Measurements from ENCODE around the gene CHPT1. TPM values are rescaled to one million over a fixed set of nuclear protein-coding genes. Genes with fewer than 3 reads are reported as not detected.

CHPT1 gene
- total and polyA plus RNA-seq, 2 experiments from 2014 or later, result 22.2 to 23.0 TPM

DNA sequence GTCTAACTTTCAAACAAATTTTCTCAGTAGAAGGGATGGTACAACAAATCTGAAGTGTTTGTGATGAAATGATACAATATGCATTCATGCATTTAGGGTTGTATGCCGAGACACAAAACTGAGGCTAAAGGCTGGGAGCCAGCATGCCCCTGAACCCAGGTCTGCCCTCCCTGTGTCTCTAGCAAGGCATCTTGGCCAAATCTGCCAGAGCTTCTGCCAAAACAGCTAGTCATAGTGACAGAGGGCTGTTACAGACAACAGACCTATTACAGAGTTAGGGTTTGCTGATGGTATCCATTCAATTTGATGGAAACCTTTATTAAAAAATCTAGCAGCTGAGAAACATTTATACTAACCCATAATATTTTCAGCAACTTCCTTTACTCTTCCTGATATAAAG lies 11.3 kb upstream of the CHPT1 start:
- Mint-ChIP-seq H3K27ac (no peak overlapping the region), H3K4me3 (no peak overlapping the region), H3K4me1 (peaks cover 9% of the 10 kb centered on the region; the same call in 2 of the 3 replicates), H3K36me3 (ENCODE audit: low read depth) (no peaks in the 10 kb centered on the region), H3K9me3 (no peaks in the 10 kb centered on the region), H3K27me3 (ENCODE audit: insufficient read depth, low read depth, poor library complexity) (no peaks in the 10 kb centered on the region)
- no peaks in the 10 kb centered on the region for H4K20me1 ChIP-seq (replicated peaks; ENCODE audit: insufficient read depth)
- H2AFZ ChIP-seq, result no peak overlapping the region; the same call in 1 of the 2 replicates
- no peak overlapping the region for H3K4me2 ChIP-seq
- peaks cover 20% of the 10 kb centered on the region for H3K4me1 ChIP-seq (ENCODE audit: insufficient read depth)
- H3K79me2 ChIP-seq (replicated peaks; ENCODE audit: insufficient read depth), result no peaks in the 10 kb centered on the region
- TF ChIP-seq, protein P1, sequence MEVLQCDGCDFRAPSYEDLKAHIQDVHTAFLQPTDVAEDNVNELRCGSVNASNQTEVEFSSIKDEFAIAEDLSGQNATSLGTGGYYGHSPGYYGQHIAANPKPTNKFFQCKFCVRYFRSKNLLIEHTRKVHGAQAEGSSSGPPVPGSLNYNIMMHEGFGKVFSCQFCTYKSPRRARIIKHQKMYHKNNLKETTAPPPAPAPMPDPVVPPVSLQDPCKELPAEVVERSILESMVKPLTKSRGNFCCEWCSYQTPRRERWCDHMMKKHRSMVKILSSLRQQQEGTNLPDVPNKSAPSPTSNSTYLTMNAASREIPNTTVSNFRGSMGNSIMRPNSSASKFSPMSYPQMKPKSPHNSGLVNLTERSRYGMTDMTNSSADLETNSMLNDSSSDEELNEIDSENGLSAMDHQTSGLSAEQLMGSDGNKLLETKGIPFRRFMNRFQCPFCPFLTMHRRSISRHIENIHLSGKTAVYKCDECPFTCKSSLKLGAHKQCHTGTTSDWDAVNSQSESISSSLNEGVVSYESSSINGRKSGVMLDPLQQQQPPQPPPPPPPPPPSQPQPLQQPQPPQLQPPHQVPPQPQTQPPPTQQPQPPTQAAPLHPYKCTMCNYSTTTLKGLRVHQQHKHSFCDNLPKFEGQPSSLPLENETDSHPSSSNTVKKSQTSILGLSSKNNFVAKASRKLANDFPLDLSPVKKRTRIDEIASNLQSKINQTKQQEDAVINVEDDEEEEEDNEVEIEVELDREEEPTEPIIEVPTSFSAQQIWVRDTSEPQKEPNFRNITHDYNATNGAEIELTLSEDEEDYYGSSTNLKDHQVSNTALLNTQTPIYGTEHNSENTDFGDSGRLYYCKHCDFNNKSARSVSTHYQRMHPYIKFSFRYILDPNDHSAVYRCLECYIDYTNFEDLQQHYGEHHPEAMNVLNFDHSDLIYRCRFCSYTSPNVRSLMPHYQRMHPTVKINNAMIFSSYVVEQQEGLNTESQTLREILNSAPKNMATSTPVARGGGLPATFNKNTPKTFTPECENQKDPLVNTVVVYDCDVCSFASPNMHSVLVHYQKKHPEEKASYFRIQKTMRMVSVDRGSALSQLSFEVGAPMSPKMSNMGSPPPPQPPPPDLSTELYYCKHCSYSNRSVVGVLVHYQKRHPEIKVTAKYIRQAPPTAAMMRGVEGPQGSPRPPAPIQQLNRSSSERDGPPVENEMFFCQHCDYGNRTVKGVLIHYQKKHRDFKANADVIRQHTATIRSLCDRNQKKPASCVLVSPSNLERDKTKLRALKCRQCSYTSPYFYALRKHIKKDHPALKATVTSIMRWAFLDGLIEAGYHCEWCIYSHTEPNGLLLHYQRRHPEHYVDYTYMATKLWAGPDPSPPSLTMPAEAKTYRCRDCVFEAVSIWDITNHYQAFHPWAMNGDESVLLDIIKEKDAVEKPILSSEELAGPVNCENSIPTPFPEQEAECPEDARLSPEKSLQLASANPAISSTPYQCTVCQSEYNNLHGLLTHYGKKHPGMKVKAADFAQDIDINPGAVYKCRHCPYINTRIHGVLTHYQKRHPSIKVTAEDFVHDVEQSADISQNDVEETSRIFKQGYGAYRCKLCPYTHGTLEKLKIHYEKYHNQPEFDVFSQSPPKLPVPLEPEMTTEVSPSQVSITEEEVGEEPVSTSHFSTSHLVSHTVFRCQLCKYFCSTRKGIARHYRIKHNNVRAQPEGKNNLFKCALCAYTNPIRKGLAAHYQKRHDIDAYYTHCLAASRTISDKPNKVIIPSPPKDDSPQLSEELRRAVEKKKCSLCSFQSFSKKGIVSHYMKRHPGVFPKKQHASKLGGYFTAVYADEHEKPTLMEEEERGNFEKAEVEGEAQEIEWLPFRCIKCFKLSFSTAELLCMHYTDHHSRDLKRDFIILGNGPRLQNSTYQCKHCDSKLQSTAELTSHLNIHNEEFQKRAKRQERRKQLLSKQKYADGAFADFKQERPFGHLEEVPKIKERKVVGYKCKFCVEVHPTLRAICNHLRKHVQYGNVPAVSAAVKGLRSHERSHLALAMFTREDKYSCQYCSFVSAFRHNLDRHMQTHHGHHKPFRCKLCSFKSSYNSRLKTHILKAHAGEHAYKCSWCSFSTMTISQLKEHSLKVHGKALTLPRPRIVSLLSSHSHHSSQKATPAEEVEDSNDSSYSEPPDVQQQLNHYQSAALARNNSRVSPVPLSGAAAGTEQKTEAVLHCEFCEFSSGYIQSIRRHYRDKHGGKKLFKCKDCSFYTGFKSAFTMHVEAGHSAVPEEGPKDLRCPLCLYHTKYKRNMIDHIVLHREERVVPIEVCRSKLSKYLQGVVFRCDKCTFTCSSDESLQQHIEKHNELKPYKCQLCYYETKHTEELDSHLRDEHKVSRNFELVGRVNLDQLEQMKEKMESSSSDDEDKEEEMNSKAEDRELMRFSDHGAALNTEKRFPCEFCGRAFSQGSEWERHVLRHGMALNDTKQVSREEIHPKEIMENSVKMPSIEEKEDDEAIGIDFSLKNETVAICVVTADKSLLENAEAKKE (CRISPR knock-in tag; IDR thresholded peaks at IDR 0.05), result no peak
- TF ChIP-seq NANOG (IDR thresholded peaks at IDR 0.05; ENCODE audit: borderline replicate concordance) (no peak), POLR2AphosphoS5 (IDR thresholded peaks at IDR 0.05; ENCODE audit: low read depth) (no peak), CREB1 (CRISPR knock-in tag; IDR thresholded peaks at IDR 0.05; ENCODE audit: low read depth) (no peak), JUNB (IDR thresholded peaks at IDR 0.05; ENCODE audit: unreplicated experiment) (no peak), ZNF114 (CRISPR knock-in tag; IDR thresholded peaks at IDR 0.05) (no peak), STAT1 (IDR thresholded peaks at IDR 0.05; ENCODE audit: unreplicated experiment) (no peak), EZH2phosphoT487 (IDR thresholded peaks at IDR 0.05; ENCODE audit: unreplicated experiment) (no peak), EZH2 (IDR thresholded peaks at IDR 0.05; ENCODE audit: low read depth, unreplicated experiment) (no peak), ZNF331 (CRISPR knock-in tag; IDR thresholded peaks at IDR 0.05; ENCODE audit: low read depth) (no peak)
- TF ChIP-seq, protein P2, sequence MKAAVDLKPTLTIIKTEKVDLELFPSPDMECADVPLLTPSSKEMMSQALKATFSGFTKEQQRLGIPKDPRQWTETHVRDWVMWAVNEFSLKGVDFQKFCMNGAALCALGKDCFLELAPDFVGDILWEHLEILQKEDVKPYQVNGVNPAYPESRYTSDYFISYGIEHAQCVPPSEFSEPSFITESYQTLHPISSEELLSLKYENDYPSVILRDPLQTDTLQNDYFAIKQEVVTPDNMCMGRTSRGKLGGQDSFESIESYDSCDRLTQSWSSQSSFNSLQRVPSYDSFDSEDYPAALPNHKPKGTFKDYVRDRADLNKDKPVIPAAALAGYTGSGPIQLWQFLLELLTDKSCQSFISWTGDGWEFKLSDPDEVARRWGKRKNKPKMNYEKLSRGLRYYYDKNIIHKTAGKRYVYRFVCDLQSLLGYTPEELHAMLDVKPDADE (IDR thresholded peaks at IDR 0.05), result no peak
- TF ChIP-seq, protein P3, sequence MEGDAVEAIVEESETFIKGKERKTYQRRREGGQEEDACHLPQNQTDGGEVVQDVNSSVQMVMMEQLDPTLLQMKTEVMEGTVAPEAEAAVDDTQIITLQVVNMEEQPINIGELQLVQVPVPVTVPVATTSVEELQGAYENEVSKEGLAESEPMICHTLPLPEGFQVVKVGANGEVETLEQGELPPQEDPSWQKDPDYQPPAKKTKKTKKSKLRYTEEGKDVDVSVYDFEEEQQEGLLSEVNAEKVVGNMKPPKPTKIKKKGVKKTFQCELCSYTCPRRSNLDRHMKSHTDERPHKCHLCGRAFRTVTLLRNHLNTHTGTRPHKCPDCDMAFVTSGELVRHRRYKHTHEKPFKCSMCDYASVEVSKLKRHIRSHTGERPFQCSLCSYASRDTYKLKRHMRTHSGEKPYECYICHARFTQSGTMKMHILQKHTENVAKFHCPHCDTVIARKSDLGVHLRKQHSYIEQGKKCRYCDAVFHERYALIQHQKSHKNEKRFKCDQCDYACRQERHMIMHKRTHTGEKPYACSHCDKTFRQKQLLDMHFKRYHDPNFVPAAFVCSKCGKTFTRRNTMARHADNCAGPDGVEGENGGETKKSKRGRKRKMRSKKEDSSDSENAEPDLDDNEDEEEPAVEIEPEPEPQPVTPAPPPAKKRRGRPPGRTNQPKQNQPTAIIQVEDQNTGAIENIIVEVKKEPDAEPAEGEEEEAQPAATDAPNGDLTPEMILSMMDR (conservative IDR thresholded peaks at IDR 0.05; ENCODE audit: low read depth in 2 of 2), result no peak
- TF ChIP-seq, protein P4, sequence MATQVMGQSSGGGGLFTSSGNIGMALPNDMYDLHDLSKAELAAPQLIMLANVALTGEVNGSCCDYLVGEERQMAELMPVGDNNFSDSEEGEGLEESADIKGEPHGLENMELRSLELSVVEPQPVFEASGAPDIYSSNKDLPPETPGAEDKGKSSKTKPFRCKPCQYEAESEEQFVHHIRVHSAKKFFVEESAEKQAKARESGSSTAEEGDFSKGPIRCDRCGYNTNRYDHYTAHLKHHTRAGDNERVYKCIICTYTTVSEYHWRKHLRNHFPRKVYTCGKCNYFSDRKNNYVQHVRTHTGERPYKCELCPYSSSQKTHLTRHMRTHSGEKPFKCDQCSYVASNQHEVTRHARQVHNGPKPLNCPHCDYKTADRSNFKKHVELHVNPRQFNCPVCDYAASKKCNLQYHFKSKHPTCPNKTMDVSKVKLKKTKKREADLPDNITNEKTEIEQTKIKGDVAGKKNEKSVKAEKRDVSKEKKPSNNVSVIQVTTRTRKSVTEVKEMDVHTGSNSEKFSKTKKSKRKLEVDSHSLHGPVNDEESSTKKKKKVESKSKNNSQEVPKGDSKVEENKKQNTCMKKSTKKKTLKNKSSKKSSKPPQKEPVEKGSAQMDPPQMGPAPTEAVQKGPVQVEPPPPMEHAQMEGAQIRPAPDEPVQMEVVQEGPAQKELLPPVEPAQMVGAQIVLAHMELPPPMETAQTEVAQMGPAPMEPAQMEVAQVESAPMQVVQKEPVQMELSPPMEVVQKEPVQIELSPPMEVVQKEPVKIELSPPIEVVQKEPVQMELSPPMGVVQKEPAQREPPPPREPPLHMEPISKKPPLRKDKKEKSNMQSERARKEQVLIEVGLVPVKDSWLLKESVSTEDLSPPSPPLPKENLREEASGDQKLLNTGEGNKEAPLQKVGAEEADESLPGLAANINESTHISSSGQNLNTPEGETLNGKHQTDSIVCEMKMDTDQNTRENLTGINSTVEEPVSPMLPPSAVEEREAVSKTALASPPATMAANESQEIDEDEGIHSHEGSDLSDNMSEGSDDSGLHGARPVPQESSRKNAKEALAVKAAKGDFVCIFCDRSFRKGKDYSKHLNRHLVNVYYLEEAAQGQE (IDR thresholded peaks at IDR 0.05; ENCODE audit: unreplicated experiment), result no peak
- H3K36me3 ChIP-seq (ENCODE audit: insufficient read depth), result no peaks in the 10 kb centered on the region
- H3K4me3 ChIP-seq, result no peak overlapping the region
- ATAC-seq, result no peak
- no peaks in the 10 kb centered on the region for H3F3A ChIP-seq (replicated peaks; ENCODE audit: low read depth)
- no peaks in the 10 kb centered on the region for H3K9me2 ChIP-seq (ENCODE audit: insufficient read depth)
- no peak overlapping the region for H3K27ac ChIP-seq (ENCODE audit: low read depth)
- DNase-seq (ENCODE audit: low spot score), result no peak
- H3K27me3 ChIP-seq (ENCODE audit: insufficient read depth), result no peaks in the 10 kb centered on the region
